ENCODE measurements around the gene RYR3. TPM values are rescaled to one million over a fixed set of nuclear protein-coding genes. Genes with fewer than 3 reads are reported as not detected.

Gene RYR3
- total RNA-seq, 1 donor from 2014 or later: 2.2 TPM

GRCh38 chr15:33644304-33644703 is 333.5 kb downstream of the RYR3 start:
- H3K27ac Mint-ChIP-seq: no peak overlapping the region
- H3K4me1 Mint-ChIP-seq (ENCODE audit: unreplicated experiment): no peaks in the 10 kb centered on the region
- no peak overlapping the region for H3K4me3 Mint-ChIP-seq
- H3K27me3 Mint-ChIP-seq: peaks cover 32% of the 10 kb centered on the region
- DNase-seq (ENCODE audit: extremely low spot score, unreplicated experiment): no peak
- no peaks in the 10 kb centered on the region for H3K36me3 Mint-ChIP-seq
- H3K9me3 Mint-ChIP-seq: no peaks in the 10 kb centered on the region
- TF ChIP-seq CTCF (conservative IDR thresholded peaks at IDR 0.05): no peak

- peaks cover 25% of the 10 kb centered on the region for H3K27me3 Mint-ChIP-seq
- H3K36me3 Mint-ChIP-seq: no peaks in the 10 kb centered on the region
- no peak for DNase-seq (ENCODE audit: extremely low spot score, unreplicated experiment)
- H3K4me1 Mint-ChIP-seq (ENCODE audit: unreplicated experiment): no peaks in the 10 kb centered on the region
- H3K27ac Mint-ChIP-seq: no peak overlapping the region
- no peaks in the 10 kb centered on the region for H3K9me3 Mint-ChIP-seq
- no peak overlapping the region for H3K4me3 Mint-ChIP-seq
- no peak for TF ChIP-seq CTCF (conservative IDR thresholded peaks at IDR 0.05)
These were observed 336.0 kb downstream of the RYR3 start for GRCh38 chr15:33646744-33647143.

- DNase-seq (ENCODE audit: extremely low spot score, unreplicated experiment): no peak
- TF ChIP-seq CTCF (conservative IDR thresholded peaks at IDR 0.05): no peak
- H3K36me3 Mint-ChIP-seq: no peaks in the 10 kb centered on the region
- no peak overlapping the region for H3K27ac Mint-ChIP-seq
- no peak overlapping the region for H3K4me3 Mint-ChIP-seq
- H3K9me3 Mint-ChIP-seq: no peaks in the 10 kb centered on the region
- H3K27me3 Mint-ChIP-seq: peaks cover 8% of the 10 kb centered on the region
- H3K4me1 Mint-ChIP-seq (ENCODE audit: unreplicated experiment): no peaks in the 10 kb centered on the region
These were observed 338.6 kb downstream of the RYR3 start for GRCh38 chr15:33649217-33649933.

GRCh38 chr15:33654860-33655259 is 344.1 kb downstream of the RYR3 start:
- H3K4me1 Mint-ChIP-seq (ENCODE audit: unreplicated experiment): no peaks in the 10 kb centered on the region

GRCh38 chr15:33655488-33655887 is 344.7 kb downstream of the RYR3 start:
- Mint-ChIP-seq H3K27me3 (peaks cover 3% of the 10 kb centered on the region), H3K27ac (no peak overlapping the region), H3K4me3 (no peak overlapping the region), H3K36me3 (no peaks in the 10 kb centered on the region), H3K9me3 (no peaks in the 10 kb centered on the region), H3K4me1 (ENCODE audit: unreplicated experiment) (no peaks in the 10 kb centered on the region)
- no peak for DNase-seq (ENCODE audit: extremely low spot score, unreplicated experiment)
- TF ChIP-seq CTCF (conservative IDR thresholded peaks at IDR 0.05): no peak

More at GRCh38 chr15:33654860-33655259, 344.1 kb downstream of the RYR3 start:
- no peak for TF ChIP-seq CTCF (conservative IDR thresholded peaks at IDR 0.05)
- H3K27me3 Mint-ChIP-seq: peaks cover 3% of the 10 kb centered on the region
- no peaks in the 10 kb centered on the region for H3K36me3 Mint-ChIP-seq
- H3K4me3 Mint-ChIP-seq: no peak overlapping the region
- H3K27ac Mint-ChIP-seq: no peak overlapping the region
- no peaks in the 10 kb centered on the region for H3K9me3 Mint-ChIP-seq
- DNase-seq (ENCODE audit: extremely low spot score, unreplicated experiment): no peak

All from type B pancreatic cell (in vitro differentiated cells).